ENCODE measurements around the gene NNMT. TPM values are rescaled to one million over a fixed set of nuclear protein-coding genes. Genes with fewer than 3 reads are reported as not detected.

The NNMT gene
- total RNA-seq, 1 experiment from 2014 or later, result not detected

DNA sequence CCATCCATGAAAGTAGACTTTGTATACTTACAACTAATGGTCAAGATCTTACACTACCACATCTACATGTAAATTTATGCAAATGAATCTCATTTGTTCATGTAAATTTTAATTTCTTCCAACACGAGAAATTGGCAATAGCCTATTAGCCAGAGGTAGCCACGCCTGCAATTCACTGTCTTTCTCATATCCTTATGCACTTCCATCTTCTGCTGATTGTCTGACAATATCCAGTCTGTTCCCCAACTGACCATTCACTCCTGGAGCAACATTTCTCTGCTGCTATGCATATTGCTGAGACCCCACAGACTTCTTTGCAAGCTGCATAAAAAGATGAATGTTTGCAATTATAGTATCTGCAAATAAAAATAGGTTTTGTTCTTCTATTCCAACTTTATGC, 2.5 kb downstream of the NNMT start:
- Histone ChIP-seq H3K4me3 (replicated peaks in 1 of 2; ENCODE audit: low read depth in 1 of 2, low read length in 2 of 2) (no peak overlapping the region), H3K9me2 (ENCODE audit: insufficient read depth) (no peaks in the 10 kb centered on the region), H3K79me2 (ENCODE audit: insufficient read depth, low read length) (no peaks in the 10 kb centered on the region), H3K4me2 (ENCODE audit: low read length) (no peak overlapping the region), H2AFZ (ENCODE audit: low read depth, low read length, poor library complexity, severe bottlenecking) (no peak overlapping the region), H4K20me1 (ENCODE audit: insufficient read depth) (no peaks in the 10 kb centered on the region), H3K36me3 (ENCODE audit: control insufficient read depth in 1 of 2, insufficient read depth in 2 of 2, low read length in 2 of 2) (no peaks in the 10 kb centered on the region), H3K4me1 (ENCODE audit: control insufficient read depth in 1 of 2, insufficient read depth in 2 of 2, low read length in 2 of 2) (no peaks in the 10 kb centered on the region), H3K9me3 (ENCODE audit: control insufficient read depth in 1 of 2, insufficient read depth in 1 of 2, low read depth in 1 of 2, low read length in 2 of 2) (no peaks in the 10 kb centered on the region), H3K9ac (ENCODE audit: low read length) (no peak overlapping the region), H3K27me3 (ENCODE audit: insufficient read depth, low read length) (no peaks in the 10 kb centered on the region), H3K27ac (ENCODE audit: low read depth, low read length) (no peak overlapping the region)
- POLR2A ChIA-PET, result no interaction called here
- DNase-seq (ENCODE audit: low read depth, low spot score) (no peak), ATAC-seq (no peak)
- CTCF ChIA-PET, result no interaction called here
- TF ChIP-seq, protein P1, sequence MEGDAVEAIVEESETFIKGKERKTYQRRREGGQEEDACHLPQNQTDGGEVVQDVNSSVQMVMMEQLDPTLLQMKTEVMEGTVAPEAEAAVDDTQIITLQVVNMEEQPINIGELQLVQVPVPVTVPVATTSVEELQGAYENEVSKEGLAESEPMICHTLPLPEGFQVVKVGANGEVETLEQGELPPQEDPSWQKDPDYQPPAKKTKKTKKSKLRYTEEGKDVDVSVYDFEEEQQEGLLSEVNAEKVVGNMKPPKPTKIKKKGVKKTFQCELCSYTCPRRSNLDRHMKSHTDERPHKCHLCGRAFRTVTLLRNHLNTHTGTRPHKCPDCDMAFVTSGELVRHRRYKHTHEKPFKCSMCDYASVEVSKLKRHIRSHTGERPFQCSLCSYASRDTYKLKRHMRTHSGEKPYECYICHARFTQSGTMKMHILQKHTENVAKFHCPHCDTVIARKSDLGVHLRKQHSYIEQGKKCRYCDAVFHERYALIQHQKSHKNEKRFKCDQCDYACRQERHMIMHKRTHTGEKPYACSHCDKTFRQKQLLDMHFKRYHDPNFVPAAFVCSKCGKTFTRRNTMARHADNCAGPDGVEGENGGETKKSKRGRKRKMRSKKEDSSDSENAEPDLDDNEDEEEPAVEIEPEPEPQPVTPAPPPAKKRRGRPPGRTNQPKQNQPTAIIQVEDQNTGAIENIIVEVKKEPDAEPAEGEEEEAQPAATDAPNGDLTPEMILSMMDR (IDR thresholded peaks at IDR 0.05 in 2 of 3, conservative IDR thresholded peaks at IDR 0.05 in 1 of 3; ENCODE audit: borderline replicate concordance in 1 of 3, insufficient read depth in 1 of 3, low read depth in 2 of 3, low read length in 2 of 3), result no peak
- no peak for TF ChIP-seq YY1 (IDR thresholded peaks at IDR 0.05; ENCODE audit: extremely low read depth, insufficient replicate concordance, low read depth, low read length)
- no peak for TF ChIP-seq ELF1 (IDR thresholded peaks at IDR 0.05; ENCODE audit: borderline replicate concordance, low read depth)
- RAD21 ChIA-PET (ENCODE audit: low non-redundant PET in 1 of 2, low total read pairs in 2 of 2, uncharacterized antibody in 2 of 2, unreplicated experiment in 2 of 2), result no interaction called here
- intact Hi-C loops (cut with micrococcal nuclease), result no loop called here
- BruUV-seq (replicated peaks), result no TSS peak

DNA sequence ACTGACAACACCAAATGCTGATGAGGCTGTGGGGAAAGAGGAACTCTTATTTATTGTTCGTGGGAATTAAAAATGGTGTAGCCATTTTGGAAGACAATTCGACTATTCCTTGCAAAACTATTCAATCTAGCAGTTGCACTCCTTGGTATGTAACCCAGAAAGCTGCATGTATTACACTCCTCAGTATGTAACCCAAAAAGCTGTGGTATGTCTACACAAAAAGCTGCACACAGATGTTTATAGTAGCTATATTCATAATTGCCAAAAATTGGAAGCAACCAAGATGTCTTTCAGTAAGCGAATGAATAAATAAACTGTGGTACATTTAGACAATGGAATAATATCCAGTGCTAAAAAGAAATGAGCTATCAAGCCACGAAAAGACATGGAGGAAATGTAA, 4.9 kb downstream of the NNMT start:
- ChIA-PET CTCF (no interaction called here), POLR2A (no interaction called here), RAD21 (ENCODE audit: low non-redundant PET in 1 of 2, low total read pairs in 2 of 2, uncharacterized antibody in 2 of 2, unreplicated experiment in 2 of 2) (no interaction called here)
- Histone ChIP-seq H3K4me2 (ENCODE audit: low read length) (no peak overlapping the region), H3K9me2 (ENCODE audit: insufficient read depth) (no peaks in the 10 kb centered on the region), H3K27me3 (ENCODE audit: insufficient read depth, low read length) (no peaks in the 10 kb centered on the region), H4K20me1 (ENCODE audit: insufficient read depth) (no peaks in the 10 kb centered on the region), H3K79me2 (ENCODE audit: insufficient read depth, low read length) (no peaks in the 10 kb centered on the region), H3K9ac (ENCODE audit: low read length) (no peak overlapping the region), H3K4me3 (replicated peaks in 1 of 2; ENCODE audit: low read depth in 1 of 2, low read length in 2 of 2) (no peak overlapping the region), H2AFZ (ENCODE audit: low read depth, low read length, poor library complexity, severe bottlenecking) (no peak overlapping the region), H3K36me3 (ENCODE audit: control insufficient read depth in 1 of 2, insufficient read depth in 2 of 2, low read length in 2 of 2) (no peaks in the 10 kb centered on the region), H3K4me1 (ENCODE audit: control insufficient read depth in 1 of 2, insufficient read depth in 2 of 2, low read length in 2 of 2) (no peaks in the 10 kb centered on the region), H3K27ac (ENCODE audit: low read depth, low read length) (no peak overlapping the region), H3K9me3 (ENCODE audit: control insufficient read depth in 1 of 2, insufficient read depth in 1 of 2, low read depth in 1 of 2, low read length in 2 of 2) (no peaks in the 10 kb centered on the region)
- ATAC-seq (no peak), DNase-seq (ENCODE audit: low read depth, low spot score) (no peak)
- intact Hi-C loops (cut with micrococcal nuclease), result no loop called here
- no TSS peak for BruUV-seq (replicated peaks)
- TF ChIP-seq, protein P2, sequence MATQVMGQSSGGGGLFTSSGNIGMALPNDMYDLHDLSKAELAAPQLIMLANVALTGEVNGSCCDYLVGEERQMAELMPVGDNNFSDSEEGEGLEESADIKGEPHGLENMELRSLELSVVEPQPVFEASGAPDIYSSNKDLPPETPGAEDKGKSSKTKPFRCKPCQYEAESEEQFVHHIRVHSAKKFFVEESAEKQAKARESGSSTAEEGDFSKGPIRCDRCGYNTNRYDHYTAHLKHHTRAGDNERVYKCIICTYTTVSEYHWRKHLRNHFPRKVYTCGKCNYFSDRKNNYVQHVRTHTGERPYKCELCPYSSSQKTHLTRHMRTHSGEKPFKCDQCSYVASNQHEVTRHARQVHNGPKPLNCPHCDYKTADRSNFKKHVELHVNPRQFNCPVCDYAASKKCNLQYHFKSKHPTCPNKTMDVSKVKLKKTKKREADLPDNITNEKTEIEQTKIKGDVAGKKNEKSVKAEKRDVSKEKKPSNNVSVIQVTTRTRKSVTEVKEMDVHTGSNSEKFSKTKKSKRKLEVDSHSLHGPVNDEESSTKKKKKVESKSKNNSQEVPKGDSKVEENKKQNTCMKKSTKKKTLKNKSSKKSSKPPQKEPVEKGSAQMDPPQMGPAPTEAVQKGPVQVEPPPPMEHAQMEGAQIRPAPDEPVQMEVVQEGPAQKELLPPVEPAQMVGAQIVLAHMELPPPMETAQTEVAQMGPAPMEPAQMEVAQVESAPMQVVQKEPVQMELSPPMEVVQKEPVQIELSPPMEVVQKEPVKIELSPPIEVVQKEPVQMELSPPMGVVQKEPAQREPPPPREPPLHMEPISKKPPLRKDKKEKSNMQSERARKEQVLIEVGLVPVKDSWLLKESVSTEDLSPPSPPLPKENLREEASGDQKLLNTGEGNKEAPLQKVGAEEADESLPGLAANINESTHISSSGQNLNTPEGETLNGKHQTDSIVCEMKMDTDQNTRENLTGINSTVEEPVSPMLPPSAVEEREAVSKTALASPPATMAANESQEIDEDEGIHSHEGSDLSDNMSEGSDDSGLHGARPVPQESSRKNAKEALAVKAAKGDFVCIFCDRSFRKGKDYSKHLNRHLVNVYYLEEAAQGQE (IDR thresholded peaks at IDR 0.05; ENCODE audit: low read depth), result no peak
- TF ChIP-seq, protein P3, sequence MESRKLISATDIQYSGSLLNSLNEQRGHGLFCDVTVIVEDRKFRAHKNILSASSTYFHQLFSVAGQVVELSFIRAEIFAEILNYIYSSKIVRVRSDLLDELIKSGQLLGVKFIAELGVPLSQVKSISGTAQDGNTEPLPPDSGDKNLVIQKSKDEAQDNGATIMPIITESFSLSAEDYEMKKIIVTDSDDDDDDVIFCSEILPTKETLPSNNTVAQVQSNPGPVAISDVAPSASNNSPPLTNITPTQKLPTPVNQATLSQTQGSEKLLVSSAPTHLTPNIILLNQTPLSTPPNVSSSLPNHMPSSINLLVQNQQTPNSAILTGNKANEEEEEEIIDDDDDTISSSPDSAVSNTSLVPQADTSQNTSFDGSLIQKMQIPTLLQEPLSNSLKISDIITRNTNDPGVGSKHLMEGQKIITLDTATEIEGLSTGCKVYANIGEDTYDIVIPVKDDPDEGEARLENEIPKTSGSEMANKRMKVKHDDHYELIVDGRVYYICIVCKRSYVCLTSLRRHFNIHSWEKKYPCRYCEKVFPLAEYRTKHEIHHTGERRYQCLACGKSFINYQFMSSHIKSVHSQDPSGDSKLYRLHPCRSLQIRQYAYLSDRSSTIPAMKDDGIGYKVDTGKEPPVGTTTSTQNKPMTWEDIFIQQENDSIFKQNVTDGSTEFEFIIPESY (IDR thresholded peaks at IDR 0.05; ENCODE audit: extremely low read depth, insufficient replicate concordance, low read length), result no peak
- no peak for TF ChIP-seq RAD21 (IDR thresholded peaks at IDR 0.05; ENCODE audit: low read depth)
- no peak for TF ChIP-seq ZNF274 (IDR thresholded peaks at IDR 0.05; ENCODE audit: low read depth, low read length)
- no peak for TF ChIP-seq EZH2 (IDR thresholded peaks at IDR 0.05)
- no peak for TF ChIP-seq EGR1 (IDR thresholded peaks at IDR 0.05; ENCODE audit: low read depth)
- no peak for TF ChIP-seq JUND (IDR thresholded peaks at IDR 0.05)
- TF ChIP-seq, protein P4, sequence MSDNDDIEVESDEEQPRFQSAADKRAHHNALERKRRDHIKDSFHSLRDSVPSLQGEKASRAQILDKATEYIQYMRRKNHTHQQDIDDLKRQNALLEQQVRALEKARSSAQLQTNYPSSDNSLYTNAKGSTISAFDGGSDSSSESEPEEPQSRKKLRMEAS (IDR thresholded peaks at IDR 0.05), result no peak
- TF ChIP-seq ZFX (IDR thresholded peaks at IDR 0.05), result no peak
- TF ChIP-seq EZH2phosphoT487 (IDR thresholded peaks at IDR 0.05; ENCODE audit: borderline replicate concordance), result no peak

Data from HCT116 (cell line).